HL-60 (cell line): ENCODE measurements around the gene FCGR1A.
"Not testable (repeated sequence)": the region's sequence is repeated elsewhere in the genome, so short reads cannot be mapped to it uniquely, and the experiment has no call there.

Source experiments
- GABPA ChIP-seq: IDR thresholded peaks from 2 replicates; pipeline ENCODE4 v1.6.1; 2012; ENCODE audit warnings: low read depth
- POLR2AphosphoS5 ChIP-seq: IDR thresholded peaks from 2 replicates; pipeline ENCODE4 v1.6.1; 2012; ENCODE audit warnings: low read depth
- SPI1 ChIP-seq: IDR thresholded peaks from 2 replicates; pipeline ENCODE4 v1.6.1; 2012; ENCODE audit warnings: low read depth, mild to moderate bottlenecking, borderline replicate concordance
- TF ChIP-seq, protein P1 (sequence below): IDR thresholded peaks from one replicate; pipeline ENCODE4 v1.5.1; 2011; ENCODE audit warnings: low read length, control low read depth, inconsistent platforms; ENCODE audit not compliant: insufficient read depth
- TF ChIP-seq, protein P2 (sequence below): IDR thresholded peaks from 2 replicates; pipeline ENCODE4 v1.6.1; 2012; ENCODE audit warnings: low read depth; ENCODE audit not compliant: insufficient replicate concordance

DNA sequence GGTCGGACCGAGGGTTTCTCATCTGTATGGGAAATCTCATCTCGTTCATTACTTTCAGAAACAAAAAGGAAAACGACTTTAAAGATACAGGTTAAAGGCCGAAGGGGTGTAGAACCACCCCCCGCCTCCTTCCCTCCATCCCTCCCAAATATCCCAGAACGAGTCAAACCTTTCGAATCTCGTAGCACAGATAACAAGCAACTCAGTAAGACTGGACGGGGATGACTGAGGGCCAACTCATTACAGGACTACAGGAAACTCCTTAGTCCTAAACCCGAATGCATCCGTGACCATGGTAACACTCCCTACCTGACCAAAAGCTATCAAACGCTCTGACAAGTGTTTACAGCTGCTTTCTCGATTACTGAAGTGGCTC, 29.0 kb downstream of the FCGR1A start:
- TF ChIP-seq, protein P1, sequence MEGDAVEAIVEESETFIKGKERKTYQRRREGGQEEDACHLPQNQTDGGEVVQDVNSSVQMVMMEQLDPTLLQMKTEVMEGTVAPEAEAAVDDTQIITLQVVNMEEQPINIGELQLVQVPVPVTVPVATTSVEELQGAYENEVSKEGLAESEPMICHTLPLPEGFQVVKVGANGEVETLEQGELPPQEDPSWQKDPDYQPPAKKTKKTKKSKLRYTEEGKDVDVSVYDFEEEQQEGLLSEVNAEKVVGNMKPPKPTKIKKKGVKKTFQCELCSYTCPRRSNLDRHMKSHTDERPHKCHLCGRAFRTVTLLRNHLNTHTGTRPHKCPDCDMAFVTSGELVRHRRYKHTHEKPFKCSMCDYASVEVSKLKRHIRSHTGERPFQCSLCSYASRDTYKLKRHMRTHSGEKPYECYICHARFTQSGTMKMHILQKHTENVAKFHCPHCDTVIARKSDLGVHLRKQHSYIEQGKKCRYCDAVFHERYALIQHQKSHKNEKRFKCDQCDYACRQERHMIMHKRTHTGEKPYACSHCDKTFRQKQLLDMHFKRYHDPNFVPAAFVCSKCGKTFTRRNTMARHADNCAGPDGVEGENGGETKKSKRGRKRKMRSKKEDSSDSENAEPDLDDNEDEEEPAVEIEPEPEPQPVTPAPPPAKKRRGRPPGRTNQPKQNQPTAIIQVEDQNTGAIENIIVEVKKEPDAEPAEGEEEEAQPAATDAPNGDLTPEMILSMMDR = not testable (repeated sequence)
- TF ChIP-seq SPI1, POLR2AphosphoS5, GABPA: not testable (repeated sequence)
- TF ChIP-seq, protein P2, sequence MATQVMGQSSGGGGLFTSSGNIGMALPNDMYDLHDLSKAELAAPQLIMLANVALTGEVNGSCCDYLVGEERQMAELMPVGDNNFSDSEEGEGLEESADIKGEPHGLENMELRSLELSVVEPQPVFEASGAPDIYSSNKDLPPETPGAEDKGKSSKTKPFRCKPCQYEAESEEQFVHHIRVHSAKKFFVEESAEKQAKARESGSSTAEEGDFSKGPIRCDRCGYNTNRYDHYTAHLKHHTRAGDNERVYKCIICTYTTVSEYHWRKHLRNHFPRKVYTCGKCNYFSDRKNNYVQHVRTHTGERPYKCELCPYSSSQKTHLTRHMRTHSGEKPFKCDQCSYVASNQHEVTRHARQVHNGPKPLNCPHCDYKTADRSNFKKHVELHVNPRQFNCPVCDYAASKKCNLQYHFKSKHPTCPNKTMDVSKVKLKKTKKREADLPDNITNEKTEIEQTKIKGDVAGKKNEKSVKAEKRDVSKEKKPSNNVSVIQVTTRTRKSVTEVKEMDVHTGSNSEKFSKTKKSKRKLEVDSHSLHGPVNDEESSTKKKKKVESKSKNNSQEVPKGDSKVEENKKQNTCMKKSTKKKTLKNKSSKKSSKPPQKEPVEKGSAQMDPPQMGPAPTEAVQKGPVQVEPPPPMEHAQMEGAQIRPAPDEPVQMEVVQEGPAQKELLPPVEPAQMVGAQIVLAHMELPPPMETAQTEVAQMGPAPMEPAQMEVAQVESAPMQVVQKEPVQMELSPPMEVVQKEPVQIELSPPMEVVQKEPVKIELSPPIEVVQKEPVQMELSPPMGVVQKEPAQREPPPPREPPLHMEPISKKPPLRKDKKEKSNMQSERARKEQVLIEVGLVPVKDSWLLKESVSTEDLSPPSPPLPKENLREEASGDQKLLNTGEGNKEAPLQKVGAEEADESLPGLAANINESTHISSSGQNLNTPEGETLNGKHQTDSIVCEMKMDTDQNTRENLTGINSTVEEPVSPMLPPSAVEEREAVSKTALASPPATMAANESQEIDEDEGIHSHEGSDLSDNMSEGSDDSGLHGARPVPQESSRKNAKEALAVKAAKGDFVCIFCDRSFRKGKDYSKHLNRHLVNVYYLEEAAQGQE = not testable (repeated sequence)
